NCI-H2107 (cell line): ENCODE data around the gene PRDM15.

Source experiments
- DNase-seq: peaks from one replicate; lab custom pipeline; 2025; lab: John Stamatoyannopoulos, UW

The PRDM15 gene

DNA sequence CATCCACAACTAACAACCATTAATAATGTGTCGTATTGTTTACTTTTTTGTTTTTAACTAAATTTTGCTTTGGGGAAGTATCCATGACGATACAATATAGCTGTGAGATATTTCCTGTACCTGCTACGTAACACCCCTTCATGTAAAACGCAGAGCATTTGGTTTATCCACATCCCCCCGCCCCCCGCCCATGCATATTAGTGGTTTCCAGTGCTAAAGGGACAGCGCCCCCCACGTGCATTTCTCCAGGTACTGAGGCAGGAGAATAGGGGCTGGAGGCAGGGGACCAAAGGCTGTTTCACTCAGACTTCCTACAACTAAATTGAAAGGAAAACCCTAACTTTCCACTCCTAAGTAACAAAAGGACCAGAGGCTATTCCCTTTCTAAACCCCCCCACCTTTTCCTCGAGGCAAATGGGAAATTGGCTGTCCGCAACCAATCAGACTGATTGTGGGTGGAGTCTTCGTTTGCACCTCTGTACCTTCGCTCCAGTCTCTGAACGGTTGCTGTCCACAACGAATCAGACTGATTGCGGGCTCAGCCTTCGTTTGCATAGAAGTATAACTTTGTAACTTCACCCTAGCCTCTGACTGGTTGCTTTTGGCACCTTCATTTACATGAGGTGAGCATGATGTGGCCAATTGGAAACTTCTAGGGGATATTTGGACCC lies 100.1 kb downstream of the PRDM15 start:
- no peak for DNase-seq

DNA sequence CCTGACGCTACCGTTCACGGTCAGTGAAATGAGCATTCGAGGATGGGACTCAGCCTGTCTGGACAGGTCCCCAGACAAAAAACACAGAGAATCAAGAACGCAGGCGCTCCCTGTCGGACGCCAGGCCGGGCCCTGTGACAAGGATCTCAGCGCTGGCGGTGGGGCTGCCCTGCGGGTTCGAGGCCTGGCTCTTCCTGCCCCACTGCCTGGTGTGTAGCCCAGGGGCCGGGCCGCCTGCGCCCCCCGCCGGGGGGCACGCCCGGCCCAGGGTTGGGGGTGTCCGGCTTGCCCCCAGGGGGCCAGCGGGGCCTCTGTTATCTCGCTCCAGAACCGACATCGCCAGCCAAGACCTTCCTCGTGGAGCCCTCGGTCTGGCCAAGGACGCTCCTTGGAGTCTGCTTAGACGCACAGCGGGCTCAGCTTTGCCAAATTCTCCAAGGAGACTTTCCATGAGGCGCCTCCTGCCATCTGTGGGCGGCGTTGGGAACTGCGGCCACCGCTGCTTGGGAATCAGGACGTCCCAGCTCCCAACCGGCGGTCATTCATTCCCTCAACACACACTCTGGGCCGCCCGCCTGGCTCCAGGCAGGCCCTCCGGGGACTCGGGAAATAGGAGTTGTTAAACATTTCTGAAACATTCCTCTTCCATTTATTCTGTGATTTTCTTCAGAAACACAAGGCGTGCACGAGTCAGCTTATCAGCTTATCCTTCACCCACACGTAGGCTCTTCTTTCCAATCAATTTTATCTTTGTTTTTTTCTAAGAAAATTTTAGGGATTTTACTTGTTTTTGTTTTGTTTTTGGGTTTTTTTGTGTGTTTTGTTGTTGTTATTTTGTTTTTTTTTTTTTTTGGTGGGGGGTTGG lies 101.0 kb downstream of the PRDM15 start:
- peak; percentile 81 for DNase-seq

DNA sequence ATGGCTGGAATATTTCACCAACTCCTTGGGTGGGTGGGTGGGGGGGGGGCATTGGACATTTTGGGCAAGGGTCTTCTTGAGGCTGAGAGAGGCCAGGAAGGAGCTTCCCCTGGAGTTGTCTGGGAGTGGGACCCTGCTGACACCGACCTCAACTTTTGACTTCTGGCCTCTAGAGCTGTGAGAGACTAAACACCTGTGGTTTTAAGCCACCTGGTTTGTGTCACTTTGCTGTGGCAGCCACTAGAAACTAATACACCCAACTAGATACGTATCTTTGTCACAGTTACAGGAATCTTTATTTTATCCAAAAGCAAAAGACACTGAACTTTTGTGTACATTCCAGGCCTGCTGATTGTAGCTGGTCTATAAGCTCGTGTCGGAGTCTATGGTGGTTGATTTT lies 102.4 kb downstream of the PRDM15 start:
- no peak for DNase-seq

DNA sequence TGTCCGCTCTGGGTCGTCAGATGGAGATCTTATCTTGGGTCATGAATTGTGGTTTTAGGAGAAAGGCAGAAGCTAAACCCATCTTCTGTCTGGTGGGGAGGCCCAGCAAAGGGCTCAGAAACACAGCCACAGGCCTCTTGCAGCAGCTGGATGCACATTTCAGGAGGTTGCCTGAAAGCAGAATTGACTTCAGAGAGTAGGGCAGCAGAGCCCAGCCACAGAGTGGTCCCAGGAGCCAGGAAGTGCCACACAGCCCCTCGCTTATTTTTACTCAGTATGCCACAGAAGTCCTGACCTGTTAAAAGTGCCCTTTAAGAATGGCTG lies 104.0 kb downstream of the PRDM15 start:
- DNase-seq = no peak

DNA sequence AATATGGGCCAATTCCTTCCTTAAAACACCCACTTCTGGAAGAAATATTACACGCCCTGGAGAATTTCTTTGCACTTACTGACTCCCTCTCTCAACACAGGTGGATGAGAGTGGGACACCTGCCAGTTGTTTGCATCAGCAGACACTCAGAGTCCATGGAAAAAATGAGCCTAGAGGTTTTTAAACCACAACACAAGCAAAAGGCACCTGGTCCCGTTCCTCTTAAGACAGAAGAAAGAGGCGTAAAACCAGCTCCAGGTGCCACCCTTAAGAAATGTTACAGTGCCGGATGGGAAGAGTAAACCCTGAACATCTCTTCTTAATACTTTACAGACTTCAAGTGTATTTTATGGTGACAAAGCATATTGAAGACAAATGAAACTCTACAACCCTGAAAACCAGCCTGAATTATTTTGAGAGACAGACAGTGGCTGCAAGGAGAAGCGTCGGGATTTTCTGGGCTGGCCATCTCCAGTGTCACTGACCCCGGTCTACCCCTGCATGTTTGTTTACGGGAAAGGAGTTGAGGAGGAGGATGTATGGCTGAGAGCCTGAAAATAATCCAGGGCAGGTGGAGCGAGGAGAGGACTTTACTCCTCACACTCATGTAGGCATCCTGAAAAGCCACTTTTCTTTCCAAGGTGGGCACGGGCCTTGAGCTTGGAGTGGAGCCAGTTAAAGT lies 104.5 kb downstream of the PRDM15 start:
- DNase-seq = peak; percentile 75

DNA sequence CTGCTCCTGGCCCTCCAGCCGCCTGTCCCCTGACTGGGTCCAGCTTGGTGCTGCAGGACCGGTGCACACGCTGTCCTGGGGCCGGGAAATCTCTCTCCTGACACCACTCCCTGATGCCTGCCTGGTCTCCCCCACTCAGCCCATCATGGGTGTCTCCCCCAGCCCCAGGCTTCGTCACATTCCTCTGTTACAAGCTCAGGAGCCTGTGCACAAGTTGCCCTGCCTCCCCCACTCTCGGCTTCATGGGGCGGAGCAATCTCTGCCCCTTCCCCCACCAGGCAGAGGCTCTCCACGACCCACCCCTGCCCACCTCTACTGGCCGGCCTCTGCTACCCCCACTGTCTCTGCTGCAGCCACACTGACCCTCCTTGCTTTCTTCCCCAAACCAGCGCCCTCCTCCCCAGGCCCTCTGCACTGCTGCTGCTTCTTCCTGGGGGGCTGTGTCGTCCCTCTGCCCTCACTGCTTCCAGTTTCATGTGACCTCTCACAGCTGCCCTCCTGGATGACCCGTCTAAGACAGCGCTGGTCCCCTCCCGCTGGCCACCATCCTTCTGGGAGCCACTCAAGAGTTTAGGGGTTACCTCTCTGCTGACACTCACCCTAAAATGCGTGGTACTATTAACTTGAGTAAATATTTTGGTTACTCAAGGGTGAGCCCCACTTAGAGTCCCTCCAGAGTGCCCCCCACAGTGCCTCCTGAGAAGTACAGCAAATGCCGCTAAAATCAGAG lies 106.6 kb downstream of the PRDM15 start:
- no peak for DNase-seq

DNA sequence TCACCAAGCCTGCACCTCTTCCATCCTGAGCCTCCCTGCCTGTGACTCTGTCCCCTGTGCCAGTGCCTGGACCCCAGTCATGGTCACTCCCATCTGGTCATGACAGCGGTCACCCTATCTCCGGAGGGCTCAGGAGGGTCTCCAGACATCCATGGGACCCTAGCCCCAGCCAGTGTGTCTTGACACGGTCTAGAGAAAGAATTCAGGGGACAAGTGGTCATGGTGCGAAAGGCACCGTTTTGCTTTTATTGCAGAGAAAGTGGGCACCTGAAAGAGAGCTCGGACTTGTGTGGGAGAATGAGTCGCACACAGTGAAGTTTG lies 107.6 kb downstream of the PRDM15 start:
- DNase-seq = no peak

DNA sequence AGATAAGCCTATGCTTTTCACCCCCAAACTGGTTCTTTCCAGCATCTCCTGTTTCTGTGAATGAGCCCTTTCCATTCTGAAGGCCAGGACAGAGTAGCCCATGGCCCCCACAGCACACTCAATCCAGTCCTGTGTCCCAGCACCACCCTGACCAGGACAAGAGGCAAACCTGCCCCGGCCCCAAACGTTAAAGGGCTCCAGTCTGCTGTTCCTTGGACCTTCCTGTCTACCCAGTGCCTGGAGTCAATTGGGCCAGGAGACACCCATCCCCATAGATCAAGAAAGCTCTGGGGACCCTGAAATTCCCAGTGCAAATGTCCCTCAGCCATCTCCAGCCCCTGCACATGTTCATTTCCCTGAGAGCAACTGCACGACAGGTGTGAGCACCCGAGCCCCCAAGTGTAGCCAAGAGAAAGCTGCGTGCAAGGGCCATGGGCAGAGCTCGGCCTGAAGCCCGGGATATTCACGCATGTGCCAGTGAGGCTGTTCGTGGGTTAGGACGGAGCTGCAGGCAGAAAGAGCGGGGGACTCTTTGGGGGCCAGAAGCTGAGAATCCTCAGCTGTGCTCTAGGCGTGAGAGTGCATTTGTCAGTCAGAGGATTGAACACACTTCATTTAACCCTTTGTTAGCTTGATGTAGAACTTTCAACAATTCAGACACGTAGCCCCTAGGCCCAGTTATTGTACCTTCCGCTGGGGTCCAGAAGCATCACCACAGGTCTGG lies 108.1 kb downstream of the PRDM15 start:
- DNase-seq = no peak

DNA sequence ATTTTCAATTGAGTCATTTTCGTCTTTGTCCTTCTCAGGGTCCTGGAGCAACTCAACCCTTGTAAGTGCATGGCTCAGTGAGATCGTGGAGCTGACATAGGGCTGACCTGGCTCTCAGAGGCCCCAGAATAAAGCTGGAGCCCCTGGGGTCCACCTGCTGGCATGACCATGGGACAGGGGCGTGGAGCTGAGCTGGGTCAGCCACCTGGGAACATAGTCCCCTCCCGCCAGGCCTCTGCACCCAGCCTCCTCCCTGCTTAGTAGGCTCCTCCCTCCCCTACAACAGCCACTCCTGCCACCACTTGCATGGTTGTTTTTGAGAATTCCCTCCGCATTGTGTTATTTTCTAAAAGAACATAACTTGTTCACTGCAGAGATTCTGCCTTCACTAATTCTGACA lies 109.2 kb downstream of the PRDM15 start:
- no peak for DNase-seq

GRCh38 chr21:41769521-41769920 lies 109.6 kb downstream of the PRDM15 start:
- no peak for DNase-seq

- no peak for DNase-seq
Observed at GRCh38 chr21:41769111-41769510, 110.0 kb downstream of the PRDM15 start.

- no peak for DNase-seq
Observed at GRCh38 chr21:41768437-41769042, 110.6 kb downstream of the PRDM15 start.

GRCh38 chr21:41767606-41768436 lies 111.3 kb downstream of the PRDM15 start:
- no peak for DNase-seq

DNA sequence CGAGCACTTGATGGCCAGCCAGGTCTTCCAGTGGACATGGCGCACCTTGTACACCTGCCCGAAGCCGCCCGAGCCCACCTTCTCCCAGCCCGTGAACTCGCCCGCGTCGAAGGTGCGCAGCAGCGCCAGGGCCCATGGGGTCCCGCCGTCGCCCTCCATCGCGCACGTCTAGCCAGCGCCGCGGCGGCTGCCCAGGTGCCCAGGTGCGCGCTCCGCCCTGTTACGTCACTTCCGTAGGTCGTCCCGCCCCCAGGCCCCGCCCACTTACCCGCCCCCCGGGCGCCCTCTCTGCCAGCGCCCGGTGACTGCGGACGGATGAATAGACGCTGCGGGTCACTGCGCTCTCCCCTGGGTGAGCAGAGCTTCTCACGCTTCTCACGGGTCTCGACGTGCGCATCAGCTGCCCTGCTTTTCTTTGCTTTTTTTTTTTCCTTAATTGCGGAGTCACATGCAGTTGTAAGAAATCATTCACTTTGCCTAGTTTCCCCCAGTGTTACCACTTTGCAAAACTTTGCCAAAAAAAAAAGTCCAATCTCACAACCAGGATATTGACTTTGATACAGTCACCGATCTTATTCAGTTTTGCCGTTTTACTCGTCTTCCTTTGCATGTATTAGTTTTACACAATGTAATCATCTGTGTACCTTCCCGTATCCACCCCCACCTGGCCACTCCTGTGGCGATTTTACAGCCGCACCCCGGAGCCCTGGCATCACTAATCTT lies 112.1 kb downstream of the PRDM15 start, which contains the start of gene RIPK4:
TSS of gene RIPK4 (minus strand) at position 170 of the 723 bp plus-strand sequence. CDS start at position 159, 11 bp downstream.
- peak; percentile 84 for DNase-seq

GRCh38 chr21:41765973-41766882 lies 112.9 kb downstream of the PRDM15 start:
- DNase-seq = no peak

GRCh38 chr21:41765420-41765821 lies 113.7 kb downstream of the PRDM15 start:
- no peak for DNase-seq

- no peak for DNase-seq
Observed at GRCh38 chr21:41764558-41765419, 114.4 kb downstream of the PRDM15 start.

DNA sequence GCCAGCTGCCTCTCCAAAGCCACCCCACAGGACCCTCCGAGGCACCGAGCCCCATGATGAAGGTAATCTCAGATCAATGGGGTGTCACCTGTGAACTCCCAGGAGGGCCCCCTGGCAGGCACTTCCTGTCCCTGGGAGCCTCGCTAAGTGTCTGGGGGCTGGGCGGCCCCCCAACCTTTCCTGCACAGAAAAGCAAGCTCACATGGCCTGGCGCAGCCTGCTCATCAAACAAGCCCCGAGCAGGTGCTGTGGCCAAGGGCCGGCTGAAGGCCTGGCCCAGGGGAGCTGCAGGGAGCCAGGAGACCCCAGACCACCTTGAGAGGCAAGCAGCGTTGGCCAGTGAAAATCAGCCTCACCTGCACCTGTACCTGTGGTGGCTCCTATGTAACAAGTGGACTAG lies 115.1 kb downstream of the PRDM15 start:
- no peak for DNase-seq
